HG03575 (cell line): Measurements from ENCODE around the gene HSDL2.

Experiments
- ATAC-seq: cut with Tn5 transposase; IDR thresholded peaks from one replicate; pipeline ENCODE4 v1.9.1; 2021; ENCODE audit not compliant: unreplicated experiment, insufficient number of reproducible peaks, low FRiP score; ENCODE audit errors: extremely low read depth

The HSDL2 gene

DNA sequence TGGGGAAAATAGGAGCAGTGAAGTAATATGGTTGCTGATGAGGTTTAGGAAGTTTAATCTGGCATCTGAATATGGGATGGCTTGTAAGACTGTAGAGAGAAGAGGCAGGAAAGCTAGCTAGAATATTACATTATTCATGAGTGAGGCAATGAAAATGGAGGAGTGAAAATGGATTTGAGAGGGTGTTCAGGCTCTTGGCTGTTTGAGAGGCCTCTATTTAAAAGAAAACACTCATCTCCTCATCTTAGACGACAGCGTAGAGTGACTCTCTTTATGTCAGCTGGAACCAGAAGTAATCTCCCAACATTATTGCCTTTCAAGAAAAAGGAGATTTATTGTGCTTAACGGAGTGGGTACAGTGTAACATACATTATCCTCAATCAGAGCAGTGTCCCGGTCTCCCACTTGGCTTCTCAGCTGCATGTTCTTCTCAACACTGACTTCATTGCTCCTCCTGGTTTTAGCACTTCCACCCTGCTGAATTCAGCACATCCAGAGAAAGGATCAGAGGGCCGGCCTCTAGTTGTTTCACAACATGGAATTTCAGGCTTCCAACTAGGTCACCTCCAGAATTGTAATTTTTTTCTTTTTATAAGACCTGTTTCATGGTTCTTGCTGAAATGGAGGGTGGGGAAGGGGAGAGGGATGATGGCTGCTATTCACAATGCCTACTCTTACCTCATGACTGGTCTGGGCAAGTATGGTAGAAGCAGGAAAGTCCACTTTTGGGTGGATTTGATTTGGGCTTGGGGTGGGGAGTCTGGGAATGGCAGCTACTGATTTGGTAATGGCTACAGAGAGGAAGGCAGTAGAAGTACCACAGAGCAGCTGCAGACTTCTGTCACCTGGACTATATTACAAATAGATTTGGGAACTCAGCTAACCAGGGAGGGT lies 53.8 kb downstream of the HSDL2 start:
- ATAC-seq, result no peak

GRCh38 chr9:112434487-112434886 lies 54.6 kb downstream of the HSDL2 start:
- ATAC-seq, result no peak

DNA sequence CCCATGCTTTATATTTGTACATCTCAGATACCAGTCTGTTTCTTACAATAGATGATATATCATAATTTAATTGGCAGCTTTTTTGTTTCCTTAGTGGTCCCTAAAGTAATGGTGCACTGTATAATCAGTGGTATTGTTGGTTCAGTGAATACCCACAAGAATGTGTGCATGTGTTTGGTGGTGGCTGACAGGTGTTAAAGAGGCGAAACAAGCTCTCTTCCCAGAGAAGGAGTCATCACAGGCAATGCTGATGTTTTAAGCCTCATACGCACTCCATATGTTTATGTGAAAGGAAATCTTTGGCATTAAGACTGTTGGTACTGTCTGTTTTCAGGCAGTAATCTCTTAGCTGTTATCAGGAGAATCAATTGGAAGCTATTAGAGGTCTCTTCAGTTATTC lies 57.5 kb downstream of the HSDL2 start:
- ATAC-seq, result no peak

GRCh38 chr9:112439171-112439570 lies 59.3 kb downstream of the HSDL2 start:
- no peak for ATAC-seq

GRCh38 chr9:112439825-112440224 lies 59.9 kb downstream of the HSDL2 start:
- ATAC-seq, result no peak

- no peak for ATAC-seq
These were observed 63.3 kb downstream of the HSDL2 start for GRCh38 chr9:112443200-112443599.

DNA sequence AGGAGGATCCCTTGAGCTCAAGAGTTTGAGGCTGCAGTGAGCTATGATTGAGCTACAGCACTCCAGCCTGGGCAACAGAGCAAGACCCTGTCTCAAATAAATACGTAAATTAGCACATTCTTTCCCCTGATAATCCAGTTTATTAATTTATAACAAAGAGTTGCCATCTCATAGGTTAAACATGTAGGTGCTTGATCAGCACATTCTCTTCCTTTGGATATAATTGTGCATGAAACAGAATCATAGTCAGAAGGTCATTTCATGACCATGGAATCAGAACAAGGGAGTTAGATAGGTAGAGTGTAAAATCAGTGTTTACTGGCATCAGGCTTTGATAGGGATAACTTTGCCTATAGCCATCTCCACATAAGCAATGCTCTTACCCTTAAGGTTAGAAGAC lies 63.7 kb downstream of the HSDL2 start:
- ATAC-seq, result no peak

- ATAC-seq, result no peak
These were observed 65.3 kb downstream of the HSDL2 start for GRCh38 chr9:112445196-112445595.

GRCh38 chr9:112446080-112446479 lies 66.2 kb downstream of the HSDL2 start:
- ATAC-seq, result no peak

DNA sequence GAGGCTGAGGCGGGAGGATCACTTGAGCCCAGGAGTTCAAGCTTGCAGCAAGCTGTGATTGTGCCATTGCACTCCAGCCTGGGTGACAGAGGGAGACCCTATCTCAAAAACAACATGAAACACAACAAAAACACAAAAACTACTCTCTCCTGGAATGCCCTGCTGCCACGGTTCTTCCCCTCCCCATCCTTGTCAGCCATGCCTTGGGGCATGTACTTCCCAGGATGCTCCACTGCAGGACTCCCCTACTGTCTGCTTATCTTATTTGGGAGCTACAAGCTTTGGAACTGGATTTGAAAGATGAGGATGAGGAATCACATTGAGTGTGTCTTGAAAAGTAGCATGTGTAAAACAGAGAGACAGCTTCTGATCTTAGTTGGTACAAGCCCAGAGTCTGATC lies 66.6 kb downstream of the HSDL2 start:
- ATAC-seq, result no peak

DNA sequence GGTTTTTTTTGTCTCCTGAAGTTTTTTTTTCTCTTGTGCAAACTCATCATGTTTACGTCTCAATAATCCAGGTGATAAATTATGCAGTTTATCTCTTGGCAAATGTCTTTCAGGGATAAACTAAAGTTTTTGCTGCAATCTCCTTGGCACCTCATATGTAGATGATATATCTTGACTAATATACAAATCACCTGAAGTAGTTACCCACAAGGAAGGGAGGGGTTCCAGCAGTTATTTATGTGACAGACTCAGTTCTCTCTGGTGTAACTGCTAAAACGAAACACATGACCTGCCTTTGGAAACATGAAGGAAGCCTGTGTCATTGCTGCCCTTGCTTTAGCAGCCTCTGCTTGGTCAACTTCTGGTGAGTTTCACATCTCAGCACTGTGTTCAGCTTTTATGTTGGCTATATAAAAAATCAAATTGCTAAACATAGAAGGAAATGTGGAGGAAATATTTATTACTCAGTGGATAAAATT lies 67.4 kb downstream of the HSDL2 start:
- ATAC-seq, result no peak

GRCh38 chr9:112462855-112463254 lies 82.9 kb downstream of the HSDL2 start:
- no peak for ATAC-seq

GRCh38 chr9:112465352-112465751 lies 85.4 kb downstream of the HSDL2 start:
- ATAC-seq, result no peak

DNA sequence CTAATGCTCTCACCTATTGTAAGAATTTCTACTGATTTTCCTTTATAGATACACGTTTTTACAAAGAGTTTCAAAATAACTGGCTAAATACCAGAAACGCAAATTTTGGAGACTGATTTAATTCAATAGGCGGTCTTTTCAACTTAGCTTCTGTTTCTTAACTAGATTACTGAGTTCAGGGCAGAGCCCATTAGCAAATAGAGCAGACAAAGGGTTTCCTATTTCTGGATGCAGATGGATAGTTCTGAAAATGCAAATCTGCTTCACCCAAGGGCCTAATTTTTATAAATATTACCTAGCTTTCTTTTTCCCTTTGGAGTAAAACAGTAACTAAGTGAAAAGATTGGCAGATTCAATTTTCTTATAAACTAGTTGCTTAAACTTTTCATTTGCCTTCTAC lies 93.1 kb downstream of the HSDL2 start:
- ATAC-seq, result no peak

DNA sequence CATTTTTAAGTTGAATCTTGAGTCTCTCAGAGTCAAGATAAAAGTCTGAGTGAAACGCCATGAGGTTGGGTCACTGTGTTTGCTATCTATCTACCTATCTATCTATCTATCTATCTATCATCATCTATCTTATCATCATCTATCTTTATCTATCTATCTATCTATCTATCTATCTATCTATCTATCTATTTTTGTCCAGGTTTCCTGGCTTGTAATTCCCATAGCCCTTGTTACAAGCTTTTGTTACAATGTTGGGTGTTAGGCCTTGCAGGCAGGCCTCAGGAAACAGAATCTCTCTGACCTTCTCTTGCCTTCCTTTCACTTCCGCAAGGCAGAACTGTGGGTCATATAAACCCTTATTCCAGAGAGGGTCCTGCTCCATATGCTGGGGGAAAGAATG lies 94.1 kb downstream of the HSDL2 start:
- ATAC-seq, result no peak

- ATAC-seq, result no peak
These were observed 95.4 kb downstream of the HSDL2 start for GRCh38 chr9:112475318-112475717.

- ATAC-seq, result no peak
These were observed 97.4 kb downstream of the HSDL2 start for GRCh38 chr9:112477330-112477729.

DNA sequence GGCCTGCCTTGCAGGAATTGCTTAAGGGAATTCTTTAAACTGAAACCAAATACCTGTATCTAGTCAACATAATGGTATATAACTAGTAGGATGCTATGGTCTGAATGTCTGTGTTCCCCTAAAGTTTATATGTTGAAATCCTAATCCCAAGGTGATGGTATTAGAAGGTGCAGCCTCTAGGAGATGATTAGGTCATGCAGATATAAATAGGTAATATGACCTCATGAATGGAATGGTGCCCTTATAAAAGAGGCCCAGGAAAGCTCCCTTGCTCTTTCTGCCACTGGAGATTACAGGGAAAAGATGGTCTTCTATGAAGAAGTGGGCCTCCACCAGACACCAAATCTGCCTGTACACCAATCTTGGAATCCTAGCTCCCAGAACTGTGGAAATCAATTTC lies 99.3 kb downstream of the HSDL2 start:
- ATAC-seq, result no peak

DNA sequence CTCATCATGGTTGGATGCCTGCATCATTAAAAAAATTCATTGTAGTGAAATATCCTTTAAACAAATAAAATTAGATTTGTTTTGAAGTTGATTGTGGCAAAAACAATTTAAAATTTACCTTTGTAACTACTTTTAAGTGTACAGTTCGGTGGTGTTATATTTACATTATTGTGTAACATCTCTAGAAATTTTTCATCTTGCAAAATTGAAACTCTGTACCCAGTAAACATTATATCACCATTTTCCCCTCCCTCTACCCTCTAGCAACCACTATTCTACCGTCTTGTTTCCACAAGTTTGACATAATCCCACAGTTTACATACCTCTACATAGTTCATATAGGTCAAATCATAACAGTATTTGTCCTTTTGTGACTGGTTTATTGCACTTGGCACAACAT lies 104.7 kb downstream of the HSDL2 start:
- ATAC-seq, result no peak

DNA sequence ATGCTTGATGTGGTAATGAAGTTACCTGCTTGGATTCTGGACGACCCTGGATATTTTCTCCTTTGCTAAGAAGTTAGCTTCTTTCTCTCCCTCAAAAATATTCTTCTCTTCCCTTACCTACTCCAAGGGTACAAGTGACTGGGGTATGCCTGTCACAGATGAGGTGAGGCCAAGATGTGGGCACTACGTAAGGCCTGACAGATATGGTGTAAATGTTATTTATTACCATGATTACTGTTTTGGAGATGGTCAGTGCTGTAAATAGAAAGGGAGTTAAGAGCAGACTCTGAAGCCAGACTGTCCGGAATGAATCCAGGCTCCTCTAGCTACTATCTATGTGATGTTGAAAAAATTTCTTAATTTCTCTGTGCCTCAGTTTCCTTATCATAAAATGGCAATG lies 105.7 kb downstream of the HSDL2 start:
- ATAC-seq, result no peak
